Lung (tissue), 12 donors: ENCODE measurements around the gene LGR4. TPM values are rescaled to one million over a fixed set of nuclear protein-coding genes. Genes with fewer than 3 reads are reported as not detected.

Source experiments
- ATAC-seq: fragments of 200-7000 bp; cut with Tn5 transposase; one replicate; pipeline ENCODE4 v1.9.1; 2020; ENCODE audit warnings: moderate number of reproducible peaks; ENCODE audit not compliant: insufficient read depth, low FRiP score
- DNase-seq, 3 donors: peaks; one replicate each; pipeline ENCODE4 v3.0.0-alpha.2; 2013 to 2017
- H3K27ac ChIP-seq, 2 donors: one replicate each; pipeline ENCODE4 v1.5.1; 2013; ENCODE audit warnings: mild to moderate bottlenecking in 2 of 2, moderate library complexity in 2 of 2, control low read depth in 1 of 2, inconsistent platforms in 1 of 2, low read depth in 1 of 2, low read length in 1 of 2
- H3K27me3 ChIP-seq, 3 donors: one replicate each; pipeline ENCODE4 v1.5.1; 2013; ENCODE audit warnings: low read length in 2 of 3; ENCODE audit not compliant: control insufficient read depth in 3 of 3, insufficient read depth in 3 of 3
- H3K36me3 ChIP-seq, 4 donors: one replicate each; pipeline ENCODE4 v1.5.1; 2013; ENCODE audit warnings: low read length in 4 of 4, mild to moderate bottlenecking in 1 of 4, moderate library complexity in 1 of 4; ENCODE audit not compliant: control insufficient read depth in 4 of 4, insufficient read depth in 4 of 4
- H3K4me1 ChIP-seq, 5 donors: one replicate each; pipeline ENCODE4 v1.5.1; 2013; ENCODE audit warnings: low read length in 5 of 5, mild to moderate bottlenecking in 2 of 5, moderate library complexity in 1 of 5; ENCODE audit not compliant: control insufficient read depth in 5 of 5, insufficient read depth in 5 of 5
- H3K4me3 ChIP-seq: one replicate; pipeline ENCODE4 v1.5.1; 2013; ENCODE audit warnings: mild to moderate bottlenecking, control low read depth, moderate library complexity
- H3K9ac ChIP-seq, 2 donors: one replicate each; pipeline ENCODE4 v1.5.1; 2013; ENCODE audit warnings: low read length in 2 of 2, control low read depth in 1 of 2; ENCODE audit not compliant: insufficient read depth in 1 of 2
- H3K9me3 ChIP-seq, 4 donors: one replicate each; pipeline ENCODE4 v1.5.1; 2013; ENCODE audit warnings: low read length in 3 of 4, mild to moderate bottlenecking in 1 of 4, moderate library complexity in 1 of 4; ENCODE audit not compliant: control insufficient read depth in 4 of 4, insufficient read depth in 3 of 4
- CTCF ChIP-seq: IDR thresholded peaks from 2 replicates; pipeline ENCODE4 v1.5.1; 2012; ENCODE audit warnings: mild to moderate bottlenecking; ENCODE audit errors: control extremely low read depth, extremely low read depth
- WGBS, 2 donors: extraction: QIAGEN DNeasy Blood & Tissue Kit; methylation state at CpG; one replicate each; pipeline ENCODE4 v1.1.7; 2013; 5-methylcytosine and 5-hydroxymethylcytosine counted together
- polyA plus RNA-seq, 2 donors: library from polyadenylated mRNA; stranded (reverse); fragments of 200-250 nt; gene quantifications; one replicate each; pipeline ENCODE4 v1.2.1, GENCODE V29; 2013
- total RNA-seq, 2 donors: library from RNA; depleted of rRNA in 1 of 2; stranded (reverse); fragments of >200 nt in 1 of 2; gene quantifications; one replicate each; pipeline ENCODE4 v1.2.1, GENCODE V29; 2014 to 2021
- donor health status: control.
- donor health status: control.
- donor health status: Bipolar disorder and iron deficiency.
- donor health status: healthy.
- donor health status: DM: yes; HTN: yes; CAD: no.

Gene LGR4
- total and polyA plus RNA-seq, 4 donors, result 2.2 to 29.2 (median 3.7) TPM

- Histone ChIP-seq H3K36me3 (peaks cover 0 to 3% (median 0%) of the 10 kb centered on the region in 4 donors), H3K4me3 (no peak overlapping the region), H3K27ac (no peak overlapping the region), H3K4me1 (peaks cover 2 to 30% (median 5%) of the 10 kb centered on the region in 5 donors), H3K9me3 (no peaks in the 10 kb centered on the region), H3K9ac (no peak overlapping the region), H3K27me3 (no peaks in the 10 kb centered on the region)
- 95 to 98% methylated on average over 2 of the region's 2 CpGs for WGBS, 2 donors
- ATAC-seq (no peak), DNase-seq (no peak)
- no peak for TF ChIP-seq CTCF
Measured at GRCh38 chr11:27349919-27350318, 122.7 kb downstream of the LGR4 start.

GRCh38 chr11:27348340-27348873 is 124.2 kb downstream of the LGR4 start:
- Histone ChIP-seq H3K9me3 (no peaks in the 10 kb centered on the region), H3K27ac (no peak overlapping the region), H3K4me3 (no peak overlapping the region), H3K36me3 (peaks cover 0 to 3% (median 0%) of the 10 kb centered on the region in 4 donors), H3K27me3 (no peaks in the 10 kb centered on the region), H3K9ac (no peak overlapping the region), H3K4me1 (peaks cover 0 to 25% (median 5%) of the 10 kb centered on the region in 5 donors)
- 39 to 40% methylated on average over 3 of the region's 3 CpGs for WGBS, 2 donors
- TF ChIP-seq CTCF, result no peak
- ATAC-seq (no peak), DNase-seq (peak in 2 of 3 donors; percentile 44 to 50)

GRCh38 chr11:27347359-27348339 is 124.9 kb downstream of the LGR4 start:
- no peaks in the 10 kb centered on the region for H3K27me3 ChIP-seq
- H3K4me1 ChIP-seq, result peaks cover 0 to 25% (median 5%) of the 10 kb centered on the region in 5 donors
- no peak overlapping the region for H3K9ac ChIP-seq
- ATAC-seq (no peak), DNase-seq (peak in 1 of 3 donors; percentile 35)
- H3K9me3 ChIP-seq, result no peaks in the 10 kb centered on the region
- TF ChIP-seq CTCF, result no peak
- no peak overlapping the region for H3K4me3 ChIP-seq
- no peak overlapping the region for H3K27ac ChIP-seq
- peaks cover 0 to 3% (median 0%) of the 10 kb centered on the region in 4 donors for H3K36me3 ChIP-seq
- 58 to 62% methylated on average over 5 of the region's 5 CpGs for WGBS, 2 donors
